ENCODE measurements around the gene KRTAP9-7.

The KRTAP9-7 gene

DNA sequence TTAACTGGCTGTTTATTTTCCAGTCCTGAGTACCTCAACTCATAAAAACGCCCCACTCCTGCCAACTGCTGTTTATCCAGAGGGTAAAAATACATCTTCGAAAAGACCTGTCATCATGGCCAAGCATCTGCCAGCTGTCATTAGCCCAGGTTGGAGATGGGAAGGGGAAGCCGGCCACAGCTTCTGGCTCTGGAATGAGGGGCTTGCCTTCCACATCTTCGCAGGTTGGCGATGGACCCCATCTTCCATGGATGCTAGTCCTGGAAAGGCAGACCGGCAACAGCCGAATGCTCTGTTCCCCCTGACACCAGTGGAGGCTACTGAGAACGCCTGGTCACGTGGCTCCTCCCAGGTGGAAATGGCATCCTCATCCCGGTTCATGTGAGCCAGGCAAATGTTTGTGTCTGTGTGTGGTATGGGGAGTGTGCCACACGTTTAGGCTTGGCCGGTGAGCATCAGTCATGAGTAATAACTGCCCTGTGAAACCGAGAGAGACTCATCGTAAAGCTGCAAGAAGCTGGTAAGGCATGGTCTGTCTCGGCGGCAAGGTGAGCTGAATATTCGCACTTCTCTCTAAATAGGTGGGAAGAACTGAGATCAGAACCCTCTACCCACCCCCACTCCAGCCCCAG is 40.4 kb downstream of the KRTAP9-7 start:
- Histone ChIP-seq H2AFZ (no peak overlapping the region), H3K36me3 (ENCODE audit: control insufficient read depth, insufficient read depth, low read length) (no peaks in the 10 kb centered on the region), H3K9ac (no peak overlapping the region), H3K79me2 (no peaks in the 10 kb centered on the region), H3K4me3 (ENCODE audit: low read depth, low read length) (no peak overlapping the region), H3K27me3 (ENCODE audit: control insufficient read depth, insufficient read depth, low read length) (no peaks in the 10 kb centered on the region), H3K4me2 (ENCODE audit: low read length) (no peak overlapping the region), H3K27ac (no peak overlapping the region), H3K4me1 (no peaks in the 10 kb centered on the region), H3K9me3 (ENCODE audit: control insufficient read depth, low read length) (no peaks in the 10 kb centered on the region)
- TF ChIP-seq, protein P1, sequence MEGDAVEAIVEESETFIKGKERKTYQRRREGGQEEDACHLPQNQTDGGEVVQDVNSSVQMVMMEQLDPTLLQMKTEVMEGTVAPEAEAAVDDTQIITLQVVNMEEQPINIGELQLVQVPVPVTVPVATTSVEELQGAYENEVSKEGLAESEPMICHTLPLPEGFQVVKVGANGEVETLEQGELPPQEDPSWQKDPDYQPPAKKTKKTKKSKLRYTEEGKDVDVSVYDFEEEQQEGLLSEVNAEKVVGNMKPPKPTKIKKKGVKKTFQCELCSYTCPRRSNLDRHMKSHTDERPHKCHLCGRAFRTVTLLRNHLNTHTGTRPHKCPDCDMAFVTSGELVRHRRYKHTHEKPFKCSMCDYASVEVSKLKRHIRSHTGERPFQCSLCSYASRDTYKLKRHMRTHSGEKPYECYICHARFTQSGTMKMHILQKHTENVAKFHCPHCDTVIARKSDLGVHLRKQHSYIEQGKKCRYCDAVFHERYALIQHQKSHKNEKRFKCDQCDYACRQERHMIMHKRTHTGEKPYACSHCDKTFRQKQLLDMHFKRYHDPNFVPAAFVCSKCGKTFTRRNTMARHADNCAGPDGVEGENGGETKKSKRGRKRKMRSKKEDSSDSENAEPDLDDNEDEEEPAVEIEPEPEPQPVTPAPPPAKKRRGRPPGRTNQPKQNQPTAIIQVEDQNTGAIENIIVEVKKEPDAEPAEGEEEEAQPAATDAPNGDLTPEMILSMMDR (IDR thresholded peaks at IDR 0.05) = no peak

DNA sequence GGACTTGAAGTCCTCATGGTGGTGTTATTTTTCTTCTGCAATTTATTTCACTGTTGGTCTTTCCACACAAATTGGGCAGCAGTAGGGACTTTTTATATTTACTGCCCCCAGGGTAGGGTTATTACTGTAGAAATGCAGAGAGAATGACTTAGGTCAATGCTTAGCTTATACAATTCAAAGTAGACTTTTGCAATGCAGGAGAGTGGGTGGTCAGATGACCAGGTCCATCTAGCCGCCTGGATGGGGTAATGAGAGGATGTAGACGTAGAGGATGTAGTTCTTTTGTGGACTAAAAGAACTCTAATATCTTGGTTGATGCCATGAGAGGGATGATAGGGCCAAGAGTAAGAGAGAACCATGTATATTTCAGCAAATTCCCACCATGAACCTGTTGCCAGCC is 42.7 kb downstream of the KRTAP9-7 start:
- no peak overlapping the region for H3K9ac ChIP-seq
- no peak overlapping the region for H2AFZ ChIP-seq
- no peak overlapping the region for H3K4me2 ChIP-seq (ENCODE audit: low read length)
- no peak overlapping the region for H3K27ac ChIP-seq
- no peaks in the 10 kb centered on the region for H3K27me3 ChIP-seq (ENCODE audit: control insufficient read depth, insufficient read depth, low read length)
- no peaks in the 10 kb centered on the region for H3K36me3 ChIP-seq (ENCODE audit: control insufficient read depth, insufficient read depth, low read length)
- H3K9me3 ChIP-seq (ENCODE audit: control insufficient read depth, low read length) = no peaks in the 10 kb centered on the region
- TF ChIP-seq, protein P1 (IDR thresholded peaks at IDR 0.05) = no peak
- H3K4me1 ChIP-seq = no peaks in the 10 kb centered on the region
- no peak overlapping the region for H3K4me3 ChIP-seq (ENCODE audit: low read depth, low read length)
- no peaks in the 10 kb centered on the region for H3K79me2 ChIP-seq

GRCh38 chr17:41322094-41322902 is 46.8 kb downstream of the KRTAP9-7 start:
- Histone ChIP-seq H3K36me3 (ENCODE audit: control insufficient read depth, insufficient read depth, low read length) (no peaks in the 10 kb centered on the region), H3K27ac (no peak overlapping the region), H3K9ac (no peak overlapping the region), H3K4me1 (no peaks in the 10 kb centered on the region), H3K27me3 (ENCODE audit: control insufficient read depth, insufficient read depth, low read length) (no peaks in the 10 kb centered on the region), H3K4me3 (ENCODE audit: low read depth, low read length) (no peak overlapping the region), H2AFZ (peak overlapping the region; percentile 11), H3K9me3 (ENCODE audit: control insufficient read depth, low read length) (no peaks in the 10 kb centered on the region), H3K4me2 (ENCODE audit: low read length) (no peak overlapping the region), H3K79me2 (no peaks in the 10 kb centered on the region)
- TF ChIP-seq, protein P1 (IDR thresholded peaks at IDR 0.05) = peak; percentile 62

DNA sequence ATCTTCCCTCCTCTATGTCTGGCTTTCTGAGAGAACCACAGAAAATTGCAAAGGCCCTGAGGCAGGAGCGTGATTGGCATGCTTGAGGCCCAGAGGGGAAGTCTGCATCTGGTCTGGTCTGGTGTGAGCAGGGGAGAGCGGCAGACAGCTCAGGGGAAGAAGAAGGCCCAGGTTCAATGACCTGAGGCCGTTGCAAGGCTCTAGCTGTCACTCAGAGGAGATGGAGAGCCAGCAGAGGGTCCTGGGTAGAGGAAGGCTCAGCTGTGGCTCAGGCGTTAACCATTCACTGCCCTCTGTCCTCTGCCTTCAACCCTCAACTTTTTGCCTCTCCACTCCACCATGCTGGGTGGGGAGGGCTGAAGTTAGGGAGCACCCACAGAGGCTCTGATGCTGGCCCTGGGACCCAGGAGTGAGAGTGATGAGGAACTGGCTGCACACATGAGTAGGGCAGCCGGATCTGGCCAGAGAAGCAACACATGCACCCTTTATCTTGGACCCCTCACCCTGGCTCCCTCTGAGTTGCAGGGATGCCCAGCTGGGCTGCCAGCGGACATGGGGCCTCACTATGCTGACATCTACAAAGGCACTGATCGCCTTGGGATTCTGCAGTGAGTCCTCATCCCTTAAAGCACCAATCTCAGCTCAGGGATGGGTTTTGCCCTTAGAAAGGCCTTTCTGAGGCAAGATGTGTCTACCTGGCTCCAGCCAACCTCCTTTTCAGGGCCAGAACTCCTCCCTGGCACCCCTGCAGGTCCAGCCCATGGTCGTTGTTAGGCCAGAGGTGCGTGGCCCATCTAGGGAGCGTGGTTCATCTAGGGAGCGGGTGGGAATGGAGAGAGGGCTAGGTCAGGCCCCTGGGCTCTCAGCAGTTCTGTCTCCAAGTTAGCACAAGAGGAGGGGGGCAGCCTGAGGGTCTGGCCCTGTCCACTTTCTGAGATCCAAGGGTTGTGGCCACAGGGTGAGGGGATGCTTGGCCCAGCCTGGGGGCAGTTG is 47.7 kb downstream of the KRTAP9-7 start:
- no peaks in the 10 kb centered on the region for H3K27me3 ChIP-seq (ENCODE audit: control insufficient read depth, insufficient read depth, low read length)
- no peak overlapping the region for H3K27ac ChIP-seq
- H3K4me1 ChIP-seq = no peaks in the 10 kb centered on the region
- TF ChIP-seq, protein P1 (IDR thresholded peaks at IDR 0.05) = no peak
- H3K4me2 ChIP-seq (ENCODE audit: low read length) = no peak overlapping the region
- no peak overlapping the region for H3K9ac ChIP-seq
- no peaks in the 10 kb centered on the region for H3K9me3 ChIP-seq (ENCODE audit: control insufficient read depth, low read length)
- no peak overlapping the region for H2AFZ ChIP-seq
- H3K79me2 ChIP-seq = no peaks in the 10 kb centered on the region
- no peaks in the 10 kb centered on the region for H3K36me3 ChIP-seq (ENCODE audit: control insufficient read depth, insufficient read depth, low read length)
- H3K4me3 ChIP-seq (ENCODE audit: low read depth, low read length) = no peak overlapping the region

Data from parathyroid adenoma (tissue), 2 donors.